OCI-LY7 (cell line): Measurements from ENCODE around the gene DCP2.

Experiments used
- EZH2phosphoT487 ChIP-seq: fragments of 200-600 bp; sonication (generic); IDR thresholded peaks from 2 replicates; pipeline ENCODE4 v1.6.1; 2018; ENCODE audit warnings: low read depth, borderline replicate concordance, mild to moderate bottlenecking, mixed run types, antibody characterized with exemption, low read length, moderate library complexity, mixed read lengths
- TF ChIP-seq, protein P1 (sequence below): fragments of 200-600 bp; sonication (generic); conservative IDR thresholded peaks from 2 replicates; pipeline ENCODE4 v1.5.1; 2014; ENCODE audit warnings: mild to moderate bottlenecking, antibody characterized with exemption, low read length, moderate library complexity, mixed read lengths

DNA sequence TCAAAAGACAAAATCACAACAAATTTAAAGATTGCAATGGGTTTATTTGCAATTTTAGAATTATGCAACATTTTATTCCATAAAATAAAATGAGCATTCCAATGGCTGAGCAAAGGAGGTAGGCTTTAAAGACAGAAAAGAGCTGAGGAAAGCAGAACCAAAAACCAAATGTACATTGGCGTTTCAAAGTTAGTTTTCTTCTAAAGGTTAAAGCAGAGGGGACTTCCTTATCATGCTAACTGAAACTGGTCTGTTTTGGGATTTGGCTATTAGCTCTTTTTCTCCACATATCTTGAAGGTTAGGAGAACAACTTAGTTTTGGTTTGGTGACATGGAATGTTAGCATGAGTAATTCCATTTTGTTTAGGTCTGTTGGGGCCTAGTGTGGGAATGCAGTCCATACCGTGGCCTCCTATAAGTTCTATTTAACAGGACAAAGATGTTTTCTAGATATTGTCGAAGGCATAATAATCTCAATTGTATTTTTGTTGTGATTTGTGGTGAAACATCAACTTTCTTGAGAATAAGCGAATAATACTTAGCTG lies 20.3 kb downstream of the DCP2 start:
- TF ChIP-seq, protein P1, sequence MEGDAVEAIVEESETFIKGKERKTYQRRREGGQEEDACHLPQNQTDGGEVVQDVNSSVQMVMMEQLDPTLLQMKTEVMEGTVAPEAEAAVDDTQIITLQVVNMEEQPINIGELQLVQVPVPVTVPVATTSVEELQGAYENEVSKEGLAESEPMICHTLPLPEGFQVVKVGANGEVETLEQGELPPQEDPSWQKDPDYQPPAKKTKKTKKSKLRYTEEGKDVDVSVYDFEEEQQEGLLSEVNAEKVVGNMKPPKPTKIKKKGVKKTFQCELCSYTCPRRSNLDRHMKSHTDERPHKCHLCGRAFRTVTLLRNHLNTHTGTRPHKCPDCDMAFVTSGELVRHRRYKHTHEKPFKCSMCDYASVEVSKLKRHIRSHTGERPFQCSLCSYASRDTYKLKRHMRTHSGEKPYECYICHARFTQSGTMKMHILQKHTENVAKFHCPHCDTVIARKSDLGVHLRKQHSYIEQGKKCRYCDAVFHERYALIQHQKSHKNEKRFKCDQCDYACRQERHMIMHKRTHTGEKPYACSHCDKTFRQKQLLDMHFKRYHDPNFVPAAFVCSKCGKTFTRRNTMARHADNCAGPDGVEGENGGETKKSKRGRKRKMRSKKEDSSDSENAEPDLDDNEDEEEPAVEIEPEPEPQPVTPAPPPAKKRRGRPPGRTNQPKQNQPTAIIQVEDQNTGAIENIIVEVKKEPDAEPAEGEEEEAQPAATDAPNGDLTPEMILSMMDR, result no peak
- TF ChIP-seq EZH2phosphoT487, result no peak
